OCI-LY3 (cell line): ENCODE measurements around the gene MAPKAPK2.

Source experiments
- H2AFZ ChIP-seq: fragments of 200-600, 300-600 bp; shearing (Covaris generic); 2 replicates; pipeline ENCODE4 v1.6.0; 2014; ENCODE audit warnings: antibody characterized with exemption, low read depth, low read length
- H3K27ac ChIP-seq: fragments of 200-600, 300-600 bp; sonication (generic); 2 replicates; pipeline ENCODE4 v1.5.1; 2014; ENCODE audit warnings: mild to moderate bottlenecking, low read length, moderate library complexity, mixed read lengths
- H3K27me3 ChIP-seq: fragments of 200-600, 300-600 bp; sonication (generic); 2 replicates; pipeline ENCODE4 v1.6.1; 2014; ENCODE audit warnings: low read depth, low read length, mixed read lengths
- H3K36me3 ChIP-seq: fragments of 200-600, 300-600 bp; sonication (generic); replicated peaks from 2 replicates; pipeline ENCODE3; 2014; ENCODE audit warnings: low read depth, low read length, mixed read lengths
- H3K4me1 ChIP-seq: fragments of 300-600, 200-600 bp; sonication (generic); 2 replicates; pipeline ENCODE4 v1.6.1; 2014; ENCODE audit warnings: low read length, mixed read lengths
- H3K4me2 ChIP-seq: fragments of 200-600, 300-600 bp; sonication (generic); 2 replicates; pipeline ENCODE4 v1.6.1; 2014; ENCODE audit warnings: low read length, mixed read lengths
- H3K4me3 ChIP-seq: fragments of 300-600, 200-600 bp; sonication (generic); 2 replicates; pipeline ENCODE4 v1.5.1; 2014; ENCODE audit warnings: antibody characterized with exemption, mild to moderate bottlenecking, low read length, moderate library complexity
- H3K79me2 ChIP-seq: fragments of 300-600, 200-600 bp; shearing (Covaris generic); 2 replicates; pipeline ENCODE4 v1.6.1; 2014; ENCODE audit warnings: mild to moderate bottlenecking, low read length, mixed read lengths
- H3K9ac ChIP-seq: fragments of 300-600, 200-600 bp; shearing (Covaris generic); 2 replicates; pipeline ENCODE4 v1.6.0; 2014; ENCODE audit warnings: mild to moderate bottlenecking, low read length, moderate library complexity
- H3K9me3 ChIP-seq: fragments of 200-600, 300-600 bp; shearing (Covaris generic); 2 replicates; pipeline ENCODE4 v1.6.1; 2014; ENCODE audit warnings: low read length, mixed read lengths; ENCODE audit not compliant: insufficient read depth
- H4K20me1 ChIP-seq: fragments of 200-600, 300-600 bp; sonication (generic); 2 replicates; pipeline ENCODE4 v1.6.1; 2016; ENCODE audit warnings: low read length, mixed read lengths; ENCODE audit not compliant: insufficient read depth
- CTCF ChIP-seq: fragments of 200-600, 300-600 bp; sonication (generic); IDR thresholded peaks from 2 replicates; pipeline ENCODE4 v1.5.1; 2014; ENCODE audit warnings: antibody characterized with exemption, low read length, low read depth
- EZH2phosphoT487 ChIP-seq: fragments of 200-600 bp; shearing (Covaris generic); IDR thresholded peaks from 2 replicates; pipeline ENCODE4 v1.6.1; 2018; ENCODE audit warnings: antibody characterized with exemption, mixed run types, low read depth

MAPKAPK2 gene

DNA sequence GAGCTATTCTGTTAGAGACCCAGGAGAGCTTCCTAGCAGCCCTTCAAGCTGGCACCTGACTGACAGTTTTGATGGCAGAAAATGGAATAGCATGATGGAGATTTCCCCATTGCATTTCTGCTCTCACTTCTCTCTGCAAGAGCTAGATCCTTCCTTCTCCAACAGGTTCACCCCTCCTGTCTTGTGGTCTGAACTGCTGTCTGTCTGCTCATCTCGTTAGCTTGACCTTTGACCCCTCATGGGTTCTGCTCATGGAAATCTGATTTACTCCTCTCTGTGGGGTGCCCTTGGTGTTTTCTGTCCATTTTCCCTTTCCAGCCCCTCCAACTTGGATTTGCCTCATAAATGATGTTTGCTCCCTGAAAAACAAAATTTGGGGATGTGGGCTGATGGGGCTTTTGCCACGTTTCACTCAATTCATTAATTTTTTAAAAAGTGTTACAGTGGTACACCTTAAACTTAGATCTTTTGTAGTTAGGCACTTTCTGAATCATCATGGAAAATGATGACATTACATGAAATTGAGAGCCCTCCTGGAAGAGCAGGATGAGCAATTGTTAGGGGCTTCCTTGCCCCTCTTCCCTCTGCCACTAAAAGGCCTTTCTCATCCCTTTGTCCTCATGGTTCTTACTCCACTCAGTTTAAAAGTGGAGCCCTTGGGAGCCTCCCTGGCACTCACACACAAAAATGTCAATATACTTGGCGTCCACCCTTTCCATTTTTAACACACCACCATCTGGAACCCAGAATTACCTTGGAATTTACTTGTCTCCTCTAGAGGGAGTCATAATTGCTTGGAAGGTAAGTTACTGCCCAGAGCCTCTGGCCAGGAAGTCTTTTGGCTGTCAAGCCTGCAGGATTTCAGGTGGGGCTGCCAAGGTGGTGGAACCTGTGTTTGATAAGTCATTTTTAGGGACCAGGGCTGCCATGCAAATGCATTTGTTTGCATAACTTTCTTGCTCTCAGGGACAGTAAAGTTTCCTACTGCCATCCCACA, 54.0 kb downstream of the MAPKAPK2 start:
- H3K4me2 ChIP-seq = peak overlapping the region; percentile 57
- H3K27ac ChIP-seq = peak overlapping the region; percentile 95

DNA sequence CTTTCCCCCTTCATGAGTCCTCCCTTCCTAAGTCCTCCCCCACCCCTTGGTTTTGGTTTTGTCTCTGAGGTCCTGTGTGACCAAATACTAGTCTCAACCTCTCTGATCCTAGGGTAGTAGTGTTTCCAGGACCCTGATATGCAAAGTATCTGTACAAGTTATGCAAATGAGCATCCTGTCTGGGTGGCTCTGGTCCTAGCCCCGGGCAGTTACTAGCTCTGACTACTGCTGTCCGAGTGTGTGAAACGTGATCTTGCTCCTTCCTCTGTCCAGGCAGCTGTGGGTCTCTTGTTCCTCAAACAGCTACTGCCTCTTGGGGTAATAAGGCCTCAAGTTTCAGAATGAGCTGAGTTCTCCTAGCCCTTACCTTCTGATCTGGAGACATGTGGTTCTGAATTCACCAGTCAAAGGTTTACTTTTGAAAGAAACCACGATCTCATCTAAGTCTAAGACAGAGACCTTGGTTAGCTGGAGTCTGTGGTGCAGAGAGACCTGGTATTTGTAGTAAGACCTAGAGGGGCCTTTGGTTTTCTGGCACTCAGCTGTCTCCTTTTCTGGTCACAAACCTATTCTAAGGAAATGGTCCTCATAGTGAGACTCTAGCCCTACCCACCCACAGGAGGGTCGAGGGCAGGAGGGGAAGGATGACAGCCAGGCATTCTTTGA, 54.8 kb downstream of the MAPKAPK2 start:
- peaks cover 98% of the 10 kb centered on the region for H3K4me1 ChIP-seq
- no peaks in the 10 kb centered on the region for H3K79me2 ChIP-seq
- no peak overlapping the region for H2AFZ ChIP-seq
- no peaks in the 10 kb centered on the region for H3K9me3 ChIP-seq
- peaks cover 13% of the 10 kb centered on the region for H3K36me3 ChIP-seq
- H3K27ac ChIP-seq = peak overlapping the region; percentile 95
- peak overlapping the region; percentile 65 for H3K4me2 ChIP-seq
- no peaks in the 10 kb centered on the region for H3K27me3 ChIP-seq
- TF ChIP-seq EZH2phosphoT487 (no peak), CTCF (no peak)
- H3K4me3 ChIP-seq = peak overlapping the region; percentile 30
- no peaks in the 10 kb centered on the region for H4K20me1 ChIP-seq
- H3K9ac ChIP-seq = peak overlapping the region; percentile 82

More for the DNA sequence above, 54.0 kb downstream of the MAPKAPK2 start:
- peak overlapping the region; percentile 5 for H3K4me3 ChIP-seq
- no peaks in the 10 kb centered on the region for H4K20me1 ChIP-seq
- H2AFZ ChIP-seq = no peak overlapping the region
- peaks cover 15% of the 10 kb centered on the region for H3K36me3 ChIP-seq
- H3K27me3 ChIP-seq = no peaks in the 10 kb centered on the region
- H3K4me1 ChIP-seq = peaks cover 100% of the 10 kb centered on the region
- TF ChIP-seq EZH2phosphoT487 (no peak), CTCF (peak; percentile 61)
- H3K9me3 ChIP-seq = no peaks in the 10 kb centered on the region
- peak overlapping the region; percentile 82 for H3K9ac ChIP-seq
- no peaks in the 10 kb centered on the region for H3K79me2 ChIP-seq

- H3K4me1 ChIP-seq = peaks cover 93% of the 10 kb centered on the region
- H2AFZ ChIP-seq = no peak overlapping the region
- H4K20me1 ChIP-seq = no peaks in the 10 kb centered on the region
- H3K36me3 ChIP-seq = no peaks in the 10 kb centered on the region
- peak overlapping the region; percentile 65 for H3K4me2 ChIP-seq
- H3K27ac ChIP-seq = peak overlapping the region; percentile 95
- H3K27me3 ChIP-seq = no peaks in the 10 kb centered on the region
- H3K4me3 ChIP-seq = peak overlapping the region; percentile 30
- no peaks in the 10 kb centered on the region for H3K79me2 ChIP-seq
- TF ChIP-seq CTCF (peak; percentile 28; the same call in 1 of the 2 replicates), EZH2phosphoT487 (no peak)
- H3K9me3 ChIP-seq = no peaks in the 10 kb centered on the region
- peak overlapping the region; percentile 82 for H3K9ac ChIP-seq
Observed at GRCh38 chr1:206741142-206741701, 56.5 kb downstream of the MAPKAPK2 start.
